Parathyroid adenoma (tissue), 2 donors: Measurements from ENCODE around the gene NRXN2.

Source experiments
- H2AFZ ChIP-seq: fragments of 300-600 bp; sonication (generic); one replicate; pipeline ENCODE4 v1.7.0; 2017; ENCODE audit warnings: antibody characterized with exemption, mild to moderate bottlenecking
- H3K27ac ChIP-seq: fragments of 300-600 bp; sonication (generic); one replicate; pipeline ENCODE4 v1.7.0; 2017
- H3K27me3 ChIP-seq: fragments of 300-600 bp; sonication (generic); one replicate; pipeline ENCODE4 v1.7.0; 2017; ENCODE audit warnings: low read length; ENCODE audit not compliant: control insufficient read depth, insufficient read depth
- H3K36me3 ChIP-seq: fragments of 300-600 bp; sonication (generic); one replicate; pipeline ENCODE4 v1.7.0; 2017; ENCODE audit warnings: low read length; ENCODE audit not compliant: control insufficient read depth, insufficient read depth
- H3K4me1 ChIP-seq: fragments of 300-600 bp; sonication (generic); one replicate; pipeline ENCODE4 v1.7.0; 2017; ENCODE audit warnings: control low read depth
- H3K4me2 ChIP-seq: fragments of 300-600 bp; sonication (generic); one replicate; pipeline ENCODE4 v1.7.0; 2017; ENCODE audit warnings: low read length
- H3K4me3 ChIP-seq: fragments of 300-600 bp; sonication (generic); one replicate; pipeline ENCODE4 v1.7.0; 2017; ENCODE audit warnings: low read depth, low read length
- H3K79me2 ChIP-seq: fragments of 300-600 bp; sonication (generic); one replicate; pipeline ENCODE4 v1.7.0; 2017; ENCODE audit warnings: control low read depth
- H3K9ac ChIP-seq: fragments of 300-600 bp; sonication (generic); one replicate; pipeline ENCODE4 v1.7.0; 2017; ENCODE audit warnings: mild to moderate bottlenecking
- H3K9me3 ChIP-seq: fragments of 300-600 bp; sonication (generic); one replicate; pipeline ENCODE4 v1.7.0; 2017; ENCODE audit warnings: low read length; ENCODE audit not compliant: control insufficient read depth
- CTCF ChIP-seq: fragments of 300-600 bp; sonication (generic); IDR thresholded peaks from one replicate; pipeline ENCODE4 v1.7.0; 2017; ENCODE audit warnings: antibody characterized with exemption, mild to moderate bottlenecking
- donor health status: primary hyperparathyroidism.

The NRXN2 gene

GRCh38 chr11:64753019-64753379 is 30.0 kb upstream of the NRXN2 start:
- Histone ChIP-seq H3K36me3 (no peaks in the 10 kb centered on the region), H3K4me1 (no peaks in the 10 kb centered on the region), H3K27me3 (no peaks in the 10 kb centered on the region), H3K4me3 (no peak overlapping the region), H3K79me2 (no peaks in the 10 kb centered on the region), H3K27ac (no peak overlapping the region), H2AFZ (no peak overlapping the region), H3K4me2 (no peak overlapping the region), H3K9ac (no peak overlapping the region), H3K9me3 (no peaks in the 10 kb centered on the region)
- TF ChIP-seq CTCF = no peak

- no peak overlapping the region for H3K9ac ChIP-seq
- no peaks in the 10 kb centered on the region for H3K36me3 ChIP-seq
- no peak overlapping the region for H3K4me3 ChIP-seq
- H3K9me3 ChIP-seq = no peaks in the 10 kb centered on the region
- no peak overlapping the region for H3K27ac ChIP-seq
- H3K79me2 ChIP-seq = no peaks in the 10 kb centered on the region
- H3K4me2 ChIP-seq = no peak overlapping the region
- no peak overlapping the region for H2AFZ ChIP-seq
- TF ChIP-seq CTCF = no peak
- no peaks in the 10 kb centered on the region for H3K4me1 ChIP-seq
- no peaks in the 10 kb centered on the region for H3K27me3 ChIP-seq
These were observed 29.4 kb upstream of the NRXN2 start for GRCh38 chr11:64752175-64752970.

DNA sequence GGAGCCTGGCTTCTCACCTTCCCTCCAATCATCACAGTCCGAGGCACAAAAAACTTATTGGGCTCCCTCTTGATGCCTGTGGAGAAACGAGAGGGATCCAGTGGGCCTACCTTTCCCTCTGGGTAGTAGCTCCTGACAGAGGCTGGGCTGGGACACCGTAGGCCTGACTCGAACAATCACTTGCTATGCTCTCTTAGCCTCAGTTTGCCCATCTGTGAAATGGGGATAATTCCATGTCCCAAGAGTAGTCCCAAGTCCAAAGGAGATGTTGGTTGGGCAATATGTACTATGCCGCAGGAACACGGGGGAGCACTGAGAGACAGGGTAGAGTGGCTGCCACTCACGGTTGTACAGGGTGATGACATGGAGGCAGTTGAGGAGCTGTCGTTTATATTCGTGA is 28.6 kb upstream of the NRXN2 start:
- no peaks in the 10 kb centered on the region for H3K79me2 ChIP-seq
- no peak overlapping the region for H3K9ac ChIP-seq
- H3K27ac ChIP-seq = no peak overlapping the region
- no peaks in the 10 kb centered on the region for H3K9me3 ChIP-seq
- no peaks in the 10 kb centered on the region for H3K36me3 ChIP-seq
- H2AFZ ChIP-seq = no peak overlapping the region
- H3K4me2 ChIP-seq = no peak overlapping the region
- TF ChIP-seq CTCF = no peak
- no peaks in the 10 kb centered on the region for H3K4me1 ChIP-seq
- H3K27me3 ChIP-seq = no peaks in the 10 kb centered on the region
- no peak overlapping the region for H3K4me3 ChIP-seq

- Histone ChIP-seq H3K4me3 (no peak overlapping the region), H3K9ac (no peak overlapping the region), H3K27ac (no peak overlapping the region), H3K4me1 (no peaks in the 10 kb centered on the region), H2AFZ (no peak overlapping the region), H3K27me3 (no peaks in the 10 kb centered on the region), H3K4me2 (no peak overlapping the region), H3K9me3 (no peaks in the 10 kb centered on the region), H3K36me3 (no peaks in the 10 kb centered on the region), H3K79me2 (no peaks in the 10 kb centered on the region)
- TF ChIP-seq CTCF = no peak
These were observed 28.1 kb upstream of the NRXN2 start for GRCh38 chr11:64751136-64751535.
